GM12878 (cell line): Measurements from ENCODE around the gene TYR. TPM values are rescaled to one million over a fixed set of nuclear protein-coding genes. Genes with fewer than 3 reads are reported as not detected.
"Not testable (repeated sequence)": the region's sequence is repeated elsewhere in the genome, so short reads cannot be mapped to it uniquely, and the experiment has no call there.

Experiments used
- ATAC-seq: fragments of 200-7000 bp; cut with Tn5 transposase; 3 replicates; pipeline ENCODE4 v1.9.1; 2020; ENCODE audit warnings: mild to moderate bottlenecking, moderate library complexity
- BruUV-seq: library from RNA; stranded (reverse); fragments of 400-500 nt; replicated peaks from 2 replicates; lab custom pipeline; 2021; lab: Mats Ljungman, UMichigan
- CTCF ChIA-PET: fragments of 300-600 bp; sonication (Branson Sonifier 250); formaldehyde crosslinking; extraction: SDS; loops from one replicate; lab custom pipeline; 2021; ENCODE audit warnings: inconsistent platforms; lab: Yijun Ruan, JAX
- POLR2A ChIA-PET: fragments of 350-600 bp; formaldehyde crosslinking; extraction: SDS; loops from one replicate; lab custom pipeline; 2021; ENCODE audit warnings: inconsistent platforms; lab: Charles Lee
- RAD21 ChIA-PET: fragments of 300-600 bp; sonication (Branson Sonifier 250); formaldehyde crosslinking; loops from one replicate; lab custom pipeline; 2023; ENCODE audit warnings: antibody characterized with exemption; ENCODE audit not compliant: unreplicated experiment; lab: Charles Lee
- SMC1A ChIA-PET: fragments of 300-600 bp; sonication (Branson Sonifier 250); formaldehyde crosslinking; loops from one replicate; lab custom pipeline; 2023; ENCODE audit not compliant: unreplicated experiment, uncharacterized antibody; lab: Charles Lee
- DNase-seq: peaks from one replicate; pipeline ENCODE4 v3.0.0-alpha.2; 2011; ENCODE audit warnings: low read depth, low spot score
- FAIRE-seq: peaks from 3 replicates; lab custom pipeline; 2011; peaks lifted over from hg19 to GRCh38; lab: Jason Lieb, UNC
- H2AFZ ChIP-seq: 2 replicates; pipeline ENCODE4 v1.6.0; 2011; ENCODE audit warnings: low read depth, low read length, control low read depth; ENCODE audit not compliant: control insufficient read depth
- H3K27ac ChIP-seq: 2 replicates; pipeline ENCODE4 v1.5.1; 2011; ENCODE audit warnings: control low read depth; ENCODE audit not compliant: control insufficient read depth, insufficient read depth
- H3K27me3 ChIP-seq, 2 experiments: replicated peaks in 1 of 2; 2 replicates each; pipeline versions ENCODE4 v1.6.0 to v1.6.1; 2011; ENCODE audit warnings: low read length in 1 of 2; ENCODE audit not compliant: control insufficient read depth in 2 of 2, insufficient read depth in 2 of 2
- H3K36me3 ChIP-seq, 2 experiments: 2 replicates each; pipeline ENCODE4 v1.5.1; 2011; ENCODE audit warnings: low read length in 1 of 2; ENCODE audit not compliant: control insufficient read depth in 2 of 2, insufficient read depth in 2 of 2
- H3K4me1 ChIP-seq: 2 replicates; pipeline ENCODE4 v1.6.1; 2011; ENCODE audit warnings: mild to moderate bottlenecking, low read length, moderate library complexity, mixed read lengths; ENCODE audit not compliant: control insufficient read depth, insufficient read depth
- H3K4me2 ChIP-seq: 2 replicates; pipeline ENCODE4 v1.6.0; 2011; ENCODE audit warnings: control low read depth; ENCODE audit not compliant: control insufficient read depth, insufficient read depth
- H3K4me3 ChIP-seq: fragments of 200-600 bp; sonication (generic); 2 replicates; pipeline ENCODE4 v1.5.1; 2016
- H3K79me2 ChIP-seq: 2 replicates; pipeline ENCODE4 v1.6.0; 2011; ENCODE audit warnings: low read length; ENCODE audit not compliant: control insufficient read depth, insufficient read depth
- H3K9ac ChIP-seq: 2 replicates; pipeline ENCODE4 v1.8.0; 2011; ENCODE audit warnings: low read length, control low read depth, mixed read lengths; ENCODE audit not compliant: control insufficient read depth, insufficient read depth
- H3K9me3 ChIP-seq: replicated peaks from 3 replicates; pipeline ENCODE4 v1.5.1; 2011; ENCODE audit warnings: mild to moderate bottlenecking, low read length; ENCODE audit not compliant: control insufficient read depth, insufficient read depth
- H4K20me1 ChIP-seq: 2 replicates; pipeline ENCODE4 v1.6.0; 2011; ENCODE audit not compliant: control insufficient read depth, insufficient read depth
- CBFB ChIP-seq: IDR thresholded peaks from 2 replicates; pipeline ENCODE4 v1.6.1; 2016; ENCODE audit warnings: antibody characterized with exemption, low read depth
- DPF2 ChIP-seq: fragments of 450-650 bp; IDR thresholded peaks from 2 replicates; pipeline ENCODE4 v1.6.1; 2017; ENCODE audit warnings: mild to moderate bottlenecking
- MTA3 ChIP-seq: IDR thresholded peaks from 2 replicates; pipeline ENCODE4 v1.6.1; 2012; ENCODE audit warnings: low read length, inconsistent platforms, borderline replicate concordance
- MXI1 ChIP-seq: fragments of 150-350 bp; IDR thresholded peaks from 2 replicates; pipeline ENCODE4 v1.6.1; 2011; ENCODE audit warnings: low read depth, mild to moderate bottlenecking, inconsistent platforms, low read length, improper control_type of control experiment
- NBN ChIP-seq: fragments of 450-650 bp; IDR thresholded peaks from 2 replicates; pipeline ENCODE4 v1.6.1; 2016
- NFYB ChIP-seq: IDR thresholded peaks from 2 replicates; pipeline ENCODE4 v1.6.1; 2011; ENCODE audit warnings: low read depth, mild to moderate bottlenecking, low read length, improper control_type of control experiment, moderate library complexity; ENCODE audit not compliant: insufficient read depth
- NKRF ChIP-seq: fragments of 450-650 bp; conservative IDR thresholded peaks from 2 replicates; pipeline ENCODE4 v1.6.1; 2017; ENCODE audit warnings: mild to moderate bottlenecking, moderate library complexity
- PAX5 ChIP-seq: IDR thresholded peaks from 2 replicates; pipeline ENCODE4 v1.6.1; 2011; ENCODE audit warnings: low read depth, low read length, borderline replicate concordance
- RB1 ChIP-seq: fragments of 450-650 bp; formaldehyde crosslinking; IDR thresholded peaks from 2 replicates; pipeline ENCODE4 v1.6.1; 2017; ENCODE audit warnings: mild to moderate bottlenecking, borderline replicate concordance
- RBBP5 ChIP-seq: fragments of 200-600 bp; sonication (generic); conservative IDR thresholded peaks from 2 replicates; pipeline ENCODE4 v1.6.1; 2016
- SMAD1 ChIP-seq: fragments of 450-650 bp; IDR thresholded peaks from 2 replicates; pipeline ENCODE4 v1.6.1; 2018; ENCODE audit warnings: mild to moderate bottlenecking, low read depth; ENCODE audit not compliant: partially characterized antibody
- STAT3 ChIP-seq: IDR thresholded peaks from 2 replicates; pipeline ENCODE4 v1.6.1; 2011; ENCODE audit warnings: low read depth, low read length, improper control_type of control experiment
- YY1 ChIP-seq: IDR thresholded peaks from 2 replicates; pipeline ENCODE4 v1.6.1; 2011; ENCODE audit warnings: low read depth, mild to moderate bottlenecking, low read length
- ZNF207 ChIP-seq: fragments of 450-650 bp; IDR thresholded peaks from 2 replicates; pipeline ENCODE4 v1.6.1; 2014; ENCODE audit warnings: antibody characterized with exemption, mild to moderate bottlenecking, borderline replicate concordance
- WGBS: methylation state at CpG from one replicate; pipeline ENCODE4 v1.1.6; 2016; ENCODE audit warnings: low lambda C conversion rate; ENCODE audit not compliant: insufficient replicate concordance, insufficient coverage; ENCODE audit errors: missing lambda C conversion rate; 5-methylcytosine and 5-hydroxymethylcytosine counted together
- in situ Hi-C: fragments of 300-500 bp; cut with MboI; formaldehyde crosslinking; loops from 9 replicates; pipeline ENCODE4 v1.14.3; 2018; ENCODE audit warnings: mixed read lengths
- intact Hi-C: fragments of 100-400 bp; cut with micrococcal nuclease; formaldehyde crosslinking; loops from one replicate; pipeline ENCODE4 v1.14.2; 2022; ENCODE audit not compliant: unreplicated experiment
- polyA plus RNA-seq, 11 experiments: library from polyadenylated mRNA; depleted of rRNA in 4 of 11; unstranded in 6 of 11; stranded (reverse) in 5 of 11; fragments of >200 nt; fragmentation: Nextera tagmentation in 4 of 11; fragmentation: Illumina TruSeq in 1 of 11; extraction: Ambion mirVana in 4 of 11; extraction: Trizol in 1 of 11; gene quantifications; 1 replicate in 1 of 11; 2 replicates in 10 of 11; pipeline versions ENCODE4 v1.2.1 to v1.2.3, GENCODE V29; 2011 to 2016; ENCODE audit warnings: inconsistent platforms in 2 of 11, missing spikeins in 2 of 11, low read depth in 1 of 11
- total RNA-seq, 4 experiments: library from RNA; depleted of rRNA in 3 of 4; stranded (reverse); fragments of >200 nt in 3 of 4; fragmentation: Illumina TruSeq in 1 of 4; extraction: Trizol in 1 of 4; gene quantifications; 2 replicates each; pipeline versions ENCODE4 v1.2.1 to v1.2.3, GENCODE V29; 2013 to 2021
- TF ChIP-seq, protein P1 (sequence below): IDR thresholded peaks from 2 replicates; pipeline ENCODE4 v1.6.1; 2011; ENCODE audit warnings: borderline replicate concordance, low read depth, mild to moderate bottlenecking, moderate library complexity, low read length; ENCODE audit not compliant: insufficient read depth, poor library complexity, severe bottlenecking

TYR gene
- total and polyA plus RNA-seq, 10 of the 15 experiments (the other 5 are each of a cell fraction or from before 2014, with no cell fraction given): not detected

DNA sequence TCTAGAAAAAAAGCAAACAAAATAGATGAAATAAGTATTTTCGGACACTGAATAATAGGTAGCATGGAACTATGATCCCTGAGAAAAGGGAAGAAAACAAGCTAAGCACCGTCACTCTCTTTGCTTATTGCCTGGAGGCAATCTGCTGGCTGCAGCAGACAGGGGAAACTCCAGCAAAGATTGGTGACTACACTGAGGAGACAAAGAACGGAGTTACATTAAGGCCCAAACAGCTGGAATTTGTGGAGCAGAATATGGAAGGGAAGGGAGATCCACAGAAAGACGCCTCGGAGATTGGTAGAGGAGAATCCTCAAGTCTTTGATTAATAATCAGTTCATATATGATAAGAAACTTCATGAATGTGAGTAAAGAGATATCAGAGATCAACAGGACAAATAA, 150.2 kb downstream of the TYR start:
- SMC1A ChIA-PET: no interaction called here
- WGBS: 0% methylated on average over 5 of the region's 5 CpGs

GRCh38 chr11:89331940-89332339, 154.3 kb downstream of the TYR start:
- DNase-seq, CTCF ChIA-PET, POLR2A ChIA-PET, intact Hi-C loops, H2AFZ ChIP-seq, H3K27ac ChIP-seq, H3K9ac ChIP-seq, H3K79me2 ChIP-seq, RAD21 ChIA-PET, H3K4me2 ChIP-seq, H3K9me3 ChIP-seq, ATAC-seq, H3K36me3 ChIP-seq, H3K4me1 ChIP-seq, BruUV-seq, H3K27me3 ChIP-seq, FAIRE-seq, H4K20me1 ChIP-seq, SMC1A ChIA-PET, in situ Hi-C loops, H3K4me3 ChIP-seq: not testable (repeated sequence)
- WGBS: 34% methylated on average over 4 of the region's 4 CpGs

More for the DNA sequence above, 150.2 kb downstream of the TYR start:
- Histone ChIP-seq H3K36me3 (no peaks in the 10 kb centered on the region), H3K4me2 (no peak overlapping the region), H3K9me3 (no peaks in the 10 kb centered on the region), H3K9ac (no peak overlapping the region), H3K4me1 (no peaks in the 10 kb centered on the region)
- DNase-seq (no peak), ATAC-seq (no peak)
- POLR2A ChIA-PET: no interaction called here
- TF ChIP-seq NKRF (no peak), MTA3 (no peak), CBFB (no peak), MXI1 (no peak), PAX5 (no peak), NBN (no peak), STAT3 (no peak), DPF2 (no peak), ZNF207 (no peak), RB1 (no peak), NFYB (no peak), SMAD1 (no peak), YY1 (no peak), RBBP5 (no peak)
- TF ChIP-seq, protein P1, sequence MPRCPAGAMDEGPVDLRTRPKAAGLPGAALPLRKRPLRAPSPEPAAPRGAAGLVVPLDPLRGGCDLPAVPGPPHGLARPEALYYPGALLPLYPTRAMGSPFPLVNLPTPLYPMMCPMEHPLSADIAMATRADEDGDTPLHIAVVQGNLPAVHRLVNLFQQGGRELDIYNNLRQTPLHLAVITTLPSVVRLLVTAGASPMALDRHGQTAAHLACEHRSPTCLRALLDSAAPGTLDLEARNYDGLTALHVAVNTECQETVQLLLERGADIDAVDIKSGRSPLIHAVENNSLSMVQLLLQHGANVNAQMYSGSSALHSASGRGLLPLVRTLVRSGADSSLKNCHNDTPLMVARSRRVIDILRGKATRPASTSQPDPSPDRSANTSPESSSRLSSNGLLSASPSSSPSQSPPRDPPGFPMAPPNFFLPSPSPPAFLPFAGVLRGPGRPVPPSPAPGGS: no peak
- TF ChIP-seq, all 136 proteins: peak for 0
- intact Hi-C loops: no loop called here
- no peaks in the 10 kb centered on the region for H3K27me3 ChIP-seq
- ChIA-PET CTCF (no interaction called here), RAD21 (no interaction called here)
- no TSS peak for BruUV-seq
- H3K79me2 ChIP-seq: no peaks in the 10 kb centered on the region
- no peak for FAIRE-seq
- H2AFZ ChIP-seq: no peak overlapping the region
- in situ Hi-C loops: no loop called here
- H3K27ac ChIP-seq: no peak overlapping the region
- no peaks in the 10 kb centered on the region for H4K20me1 ChIP-seq
- H3K4me3 ChIP-seq: no peak overlapping the region
